GM23248 (cell line): ENCODE results near the gene RASGRF1. TPM values are rescaled to one million over a fixed set of nuclear protein-coding genes. Genes with fewer than 3 reads are reported as not detected.

Experiments
- DNase-seq: peaks from one replicate; pipeline ENCODE4 v3.0.0-alpha.2; 2015
- H2AFZ ChIP-seq: fragments of 200-600 bp; sonication (generic); 2 replicates; pipeline ENCODE4 v1.6.1; 2016; ENCODE audit warnings: antibody characterized with exemption
- H3F3A ChIP-seq: fragments of 200-600 bp; sonication (generic); 2 replicates; pipeline ENCODE4 v1.6.1; 2016; ENCODE audit warnings: mild to moderate bottlenecking, antibody characterized with exemption, mixed run types; ENCODE audit not compliant: insufficient read depth
- H3K27ac ChIP-seq: fragments of 200-600 bp; sonication (generic); 2 replicates; pipeline ENCODE4 v1.5.1; 2016; ENCODE audit warnings: mild to moderate bottlenecking
- H3K27me3 ChIP-seq: fragments of 200-600 bp; sonication (generic); replicated peaks from 2 replicates; pipeline ENCODE4 v1.6.1; 2016; ENCODE audit warnings: mild to moderate bottlenecking; ENCODE audit not compliant: insufficient read depth
- H3K36me3 ChIP-seq: fragments of 200-600 bp; sonication (generic); 2 replicates; pipeline ENCODE4 v1.6.1; 2016; ENCODE audit warnings: low read depth, mild to moderate bottlenecking
- H3K4me1 ChIP-seq: fragments of 200-600 bp; sonication (generic); 2 replicates; pipeline ENCODE4 v1.6.1; 2016; ENCODE audit warnings: mild to moderate bottlenecking; ENCODE audit not compliant: insufficient read depth
- H3K4me2 ChIP-seq: fragments of 200-600 bp; sonication (generic); one replicate; pipeline ENCODE4 v1.6.1; 2016; ENCODE audit warnings: mild to moderate bottlenecking; ENCODE audit not compliant: unreplicated experiment
- H3K4me3 ChIP-seq: fragments of 200-600 bp; sonication (generic); 2 replicates; pipeline ENCODE4 v1.5.1; 2016; ENCODE audit warnings: mild to moderate bottlenecking
- H3K79me2 ChIP-seq: fragments of 200-600 bp; sonication (generic); 2 replicates; pipeline ENCODE4 v1.6.1; 2016; ENCODE audit warnings: mild to moderate bottlenecking; ENCODE audit not compliant: insufficient read depth
- H3K9ac ChIP-seq: fragments of 200-600 bp; sonication (generic); 2 replicates; pipeline ENCODE4 v1.6.1; 2016; ENCODE audit warnings: mild to moderate bottlenecking
- H3K9me2 ChIP-seq: fragments of 200-600 bp; sonication (generic); 2 replicates; pipeline ENCODE4 v1.6.1; 2016; ENCODE audit warnings: mixed run types, mild to moderate bottlenecking, moderate library complexity; ENCODE audit not compliant: insufficient read depth
- H3K9me3 ChIP-seq: fragments of 200-600 bp; sonication (generic); one replicate; pipeline ENCODE4 v1.6.1; 2017; ENCODE audit warnings: low read depth
- H4K20me1 ChIP-seq: fragments of 200-600 bp; sonication (generic); 2 replicates; pipeline ENCODE4 v1.6.0; 2016; ENCODE audit not compliant: insufficient read depth
- EZH2 ChIP-seq: fragments of 200-600 bp; sonication (generic); IDR thresholded peaks from 2 replicates; pipeline ENCODE4 v1.6.1; 2018; ENCODE audit warnings: antibody characterized with exemption, mild to moderate bottlenecking; ENCODE audit not compliant: insufficient read depth, poor library complexity, severe bottlenecking
- EZH2phosphoT487 ChIP-seq: fragments of 200-600 bp; sonication (generic); IDR thresholded peaks from 2 replicates; pipeline ENCODE4 v1.6.1; 2018; ENCODE audit warnings: antibody characterized with exemption, moderate library complexity, mild to moderate bottlenecking, low read depth; ENCODE audit not compliant: insufficient read depth
- WGBS, 2 experiments: methylation state at CpG; one replicate each; pipeline ENCODE4 v1.1.6; 2015 to 2017; ENCODE audit warnings: low lambda C conversion rate in 2 of 2, low coverage in 1 of 2; ENCODE audit errors: missing lambda C conversion rate in 2 of 2; 5-methylcytosine and 5-hydroxymethylcytosine counted together
- in situ Hi-C: fragments of 300-500 bp; cut with MboI; formaldehyde crosslinking; loops from 2 replicates; pipeline ENCODE4 v1.15.0; 2020
- polyA plus RNA-seq: library from polyadenylated mRNA; unstranded; fragments of >200 nt; fragmentation: Nextera tagmentation; extraction: Ambion mirVana; gene quantifications from 2 replicates; pipeline ENCODE4 v1.2.1, GENCODE V29; 2016
- total RNA-seq: library from RNA; depleted of rRNA; stranded (reverse); fragments of >200 nt; shearing (Covaris generic); gene quantifications from 2 replicates; pipeline ENCODE4 v1.2.3, GENCODE V29; 2014

RASGRF1 gene
- total and polyA plus RNA-seq, 2 experiments from 2014 or later, result not detected

GRCh38 chr15:79094611-79095021 lies 4.0 kb upstream of the RASGRF1 start:
- Histone ChIP-seq H3K79me2 (no peaks in the 10 kb centered on the region), H4K20me1 (no peaks in the 10 kb centered on the region), H2AFZ (no peak overlapping the region), H3K36me3 (no peaks in the 10 kb centered on the region), H3K4me2 (no peak overlapping the region), H3K27ac (no peak overlapping the region), H3F3A (no peaks in the 10 kb centered on the region), H3K9me2 (no peaks in the 10 kb centered on the region), H3K27me3 (peaks cover 45% of the 10 kb centered on the region), H3K9ac (no peak overlapping the region), H3K9me3 (no peaks in the 10 kb centered on the region), H3K4me1 (no peaks in the 10 kb centered on the region), H3K4me3 (no peak overlapping the region)
- DNase-seq, result no peak
- in situ Hi-C loops, result no loop called here
- WGBS, 2 experiments, result 0 to 4% methylated on average over 6 of the region's 6 CpGs
- TF ChIP-seq EZH2phosphoT487, result no peak
- no peak for TF ChIP-seq EZH2

DNA sequence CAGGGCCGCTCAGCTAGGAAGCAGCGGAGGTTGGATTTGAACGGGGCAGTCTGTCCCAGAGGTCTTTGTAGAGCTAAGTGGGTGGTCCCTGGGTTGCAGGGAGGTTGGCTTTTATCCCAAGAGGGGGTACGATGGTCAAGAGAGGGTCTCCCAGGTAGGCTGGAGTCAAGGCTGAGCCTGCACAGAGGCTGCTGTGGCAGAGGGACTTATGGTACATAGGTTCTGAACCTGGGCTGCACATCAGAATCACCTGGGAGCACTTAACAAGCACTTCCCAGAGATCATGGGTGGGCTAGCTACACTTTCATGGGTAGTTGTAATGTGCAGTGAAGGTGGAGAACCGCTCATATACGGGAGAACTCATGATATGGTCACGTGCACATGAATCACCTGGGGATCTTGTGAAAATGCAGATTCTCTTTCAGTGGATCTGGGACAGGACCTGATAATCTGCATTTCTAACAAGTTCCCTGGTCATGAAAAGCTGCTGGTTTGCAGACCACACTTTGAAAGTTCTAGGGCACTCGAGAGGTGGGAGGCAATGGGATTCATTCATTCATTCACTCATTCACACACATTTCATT lies 2.9 kb upstream of the RASGRF1 start:
- WGBS, 2 experiments, result 43 to 52% methylated on average over 8 of the region's 8 CpGs
- in situ Hi-C loops, result no loop called here
- no peak for DNase-seq

GRCh38 chr15:79092382-79092781 lies 1.8 kb upstream of the RASGRF1 start:
- Histone ChIP-seq H3K9me2 (no peaks in the 10 kb centered on the region), H3K27me3 (peaks cover 58% of the 10 kb centered on the region), H3K9ac (no peak overlapping the region), H3K9me3 (no peaks in the 10 kb centered on the region), H3F3A (no peaks in the 10 kb centered on the region), H3K4me1 (no peaks in the 10 kb centered on the region), H3K36me3 (no peaks in the 10 kb centered on the region), H2AFZ (no peak overlapping the region), H4K20me1 (no peaks in the 10 kb centered on the region), H3K4me3 (no peak overlapping the region), H3K27ac (no peak overlapping the region), H3K79me2 (no peaks in the 10 kb centered on the region), H3K4me2 (no peak overlapping the region)
- 75 to 76% methylated on average over 1 to 2 of the region's 2 CpGs for whole genome bisulfite sequencing, 2 experiments
- DNase-seq, result no peak
- no peak for TF ChIP-seq EZH2phosphoT487
- no peak for TF ChIP-seq EZH2
- in situ Hi-C loops, result no loop called here

More for the DNA sequence above, 2.9 kb upstream of the RASGRF1 start:
- no peaks in the 10 kb centered on the region for H3K9me2 ChIP-seq
- H3K9ac ChIP-seq, result no peak overlapping the region
- H3K27ac ChIP-seq, result no peak overlapping the region
- TF ChIP-seq EZH2phosphoT487 (no peak), EZH2 (no peak)
- no peaks in the 10 kb centered on the region for H3K36me3 ChIP-seq
- no peaks in the 10 kb centered on the region for H3K79me2 ChIP-seq
- no peak overlapping the region for H2AFZ ChIP-seq
- no peaks in the 10 kb centered on the region for H3F3A ChIP-seq
- no peak overlapping the region for H3K4me2 ChIP-seq
- H3K4me3 ChIP-seq, result no peak overlapping the region
- H4K20me1 ChIP-seq, result no peaks in the 10 kb centered on the region
- peaks cover 54% of the 10 kb centered on the region for H3K27me3 ChIP-seq
- H3K4me1 ChIP-seq, result no peaks in the 10 kb centered on the region
- H3K9me3 ChIP-seq, result no peaks in the 10 kb centered on the region

GRCh38 chr15:79091204-79091867 lies 756 bp upstream of the RASGRF1 start:
- Histone ChIP-seq H2AFZ (no peak overlapping the region), H3K9ac (no peak overlapping the region), H3K4me1 (no peaks in the 10 kb centered on the region), H4K20me1 (no peaks in the 10 kb centered on the region), H3K36me3 (no peaks in the 10 kb centered on the region), H3K4me3 (no peak overlapping the region), H3K27me3 (peaks cover 61% of the 10 kb centered on the region), H3K79me2 (no peaks in the 10 kb centered on the region), H3F3A (no peaks in the 10 kb centered on the region), H3K27ac (no peak overlapping the region), H3K9me2 (no peaks in the 10 kb centered on the region), H3K4me2 (no peak overlapping the region), H3K9me3 (no peaks in the 10 kb centered on the region)
- 2% methylated on average over 41 to 52 of the region's 53 CpGs for WGBS, 2 experiments
- peak; percentile 43 for DNase-seq
- in situ Hi-C loops, result no loop called here
- TF ChIP-seq EZH2phosphoT487 (no peak), EZH2 (no peak)
